Right lobe of liver (tissue), 6 donors: ENCODE measurements around the gene GPRC5C. TPM values are rescaled to one million over a fixed set of nuclear protein-coding genes. Genes with fewer than 3 reads are reported as not detected.

Source experiments
- ATAC-seq, 4 donors: fragments of 200-7000 bp; cut with Tn5 transposase; one replicate each; pipeline ENCODE4 v1.9.1; 2020; ENCODE audit warnings: mild to moderate bottlenecking in 4 of 4, moderate library complexity in 4 of 4
- DNase-seq, 3 donors: peaks; one replicate each; pipeline ENCODE4 v3.0.0-alpha.2; 2020
- H3K27ac ChIP-seq, 3 donors: fragments of 200-600 bp; one replicate each; pipeline ENCODE4 v1.8.0; 2022
- H3K27me3 ChIP-seq, 2 donors: fragments of 200-600 bp; one replicate each; pipeline ENCODE4 v1.8.0; 2022
- H3K36me3 ChIP-seq, 4 donors: fragments of 200-600 bp; sonication (generic) in 1 of 4; one replicate each; pipeline versions ENCODE4 v1.5.1 to v1.8.0; 2017 to 2022; ENCODE audit warnings: control low read depth in 1 of 4
- H3K4me1 ChIP-seq, 4 donors: fragments of 200-600 bp; sonication (generic) in 1 of 4; one replicate each; pipeline versions ENCODE4 v1.5.1 to v1.8.0; 2017 to 2022; ENCODE audit warnings: control low read depth in 1 of 4
- H3K4me3 ChIP-seq, 3 donors: fragments of 200-600 bp; one replicate each; pipeline ENCODE4 v1.8.0; 2022
- H3K9me3 ChIP-seq, 4 donors: fragments of 200-600 bp; sonication (generic) in 1 of 4; one replicate each; pipeline versions ENCODE4 v1.5.1 to v1.8.0; 2017 to 2022; ENCODE audit warnings: control low read depth in 1 of 4
- CTCF ChIP-seq, 4 donors: fragments of 200-600 bp in 3 of 4; fragments of 450-650 bp in 1 of 4; IDR thresholded peaks; one replicate each; pipeline versions ENCODE4 v1.5.1 to v1.8.0; 2016 to 2022; ENCODE audit warnings: antibody characterized with exemption in 4 of 4, mild to moderate bottlenecking in 2 of 4
- POLR2A ChIP-seq: fragments of 450-650 bp; IDR thresholded peaks from one replicate; pipeline ENCODE4 v1.6.1; 2017; ENCODE audit warnings: antibody characterized with exemption, mild to moderate bottlenecking
- WGBS: methylation state at CpG from one replicate; pipeline ENCODE4 v1.1.6; 2018; ENCODE audit warnings: low coverage, low lambda C conversion rate; ENCODE audit not compliant: insufficient coverage; ENCODE audit errors: missing lambda C conversion rate; 5-methylcytosine and 5-hydroxymethylcytosine counted together
- intact Hi-C, 2 donors: fragments of 100-400 bp; cut with DNase I; formaldehyde crosslinking; loops; one replicate each; pipeline versions ENCODE4 v1.11.2 to v1.14.1; 2022
- total RNA-seq, 6 experiments: library from RNA; depleted of rRNA in 2 of 6; stranded (reverse); fragments of >200 nt in 2 of 6; fragmentation: NEBNext Ultra II Directional in 3 of 6; extraction: Animal tissue kit (Norgen Biotek cat#: 25700) in 3 of 6; gene quantifications; one replicate each; pipeline versions ENCODE4 v1.1.0 to v1.2.4, GENCODE V29; 2016 to 2023
- donor health status: DM: no; HTN: yes; CAD: no.
- donor health status: DM: no; HTN: no; CAD: no.
- donor health status: DM: no; HTN: no; CAD: no.
- donor health status: DM: no; HTN: yes; CAD: no.
- donor health status: DM: no; HTN: yes; CAD: no.

GPRC5C gene
- total RNA-seq, 6 experiments from 2014 or later, result 120 to 215 (median 131) TPM

- Histone ChIP-seq H3K36me3 (no peaks in the 10 kb centered on the region), H3K27me3 (no peaks in the 10 kb centered on the region), H3K9me3 (no peaks in the 10 kb centered on the region), H3K4me1 (peaks cover 0 to 47% (median 16%) of the 10 kb centered on the region in 4 donors), H3K4me3 (no peak overlapping the region), H3K27ac (no peak overlapping the region)
- ATAC-seq (no peak), DNase-seq (no peak)
- TF ChIP-seq POLR2A, result no peak
- TF ChIP-seq CTCF (IDR thresholded peaks at IDR 0.05), result no peak
- intact Hi-C loops, result loop anchor here in 1 of 2 donors (5.0 kb wide), 1 partner anchor 79 kb away; no protein-coding TSS in a partner anchor
- 100% methylated on average over 3 of the region's 5 CpGs for WGBS
Measured at GRCh38 chr17:74455821-74456220, 23.9 kb downstream of the GPRC5C start.

GRCh38 chr17:74457146-74457819 lies 25.4 kb downstream of the GPRC5C start:
- 18% methylated on average over 17 of the region's 18 CpGs for WGBS
- peaks cover 0 to 33% (median 12%) of the 10 kb centered on the region in 4 donors for H3K4me1 ChIP-seq
- ATAC-seq (peak in 2 of 4 donors; percentile 21 to 24), DNase-seq (peak; percentile 73 to 81 (median 78))
- intact Hi-C loops, result loop anchor here in 1 of 2 donors (5.0 kb wide), 1 partner anchor 80 kb away; no protein-coding TSS in a partner anchor
- H3K36me3 ChIP-seq, result no peaks in the 10 kb centered on the region
- peak; percentile 90 to 98 (median 91) for TF ChIP-seq CTCF (IDR thresholded peaks at IDR 0.05)
- TF ChIP-seq POLR2A, result no peak
- no peaks in the 10 kb centered on the region for H3K9me3 ChIP-seq
- no peak overlapping the region for H3K27ac ChIP-seq
- no peaks in the 10 kb centered on the region for H3K27me3 ChIP-seq
- H3K4me3 ChIP-seq, result no peak overlapping the region

- no peak for ATAC-seq
- no peak for TF ChIP-seq POLR2A
- peak in 1 of 4 donors; percentile 27 for TF ChIP-seq CTCF (IDR thresholded peaks at IDR 0.05)
- DNase-seq, result no peak
- H3K9me3 ChIP-seq, result no peaks in the 10 kb centered on the region
- no peaks in the 10 kb centered on the region for H3K27me3 ChIP-seq
- 28% methylated on average over 3 of the region's 6 CpGs for whole genome bisulfite sequencing
- no peaks in the 10 kb centered on the region for H3K36me3 ChIP-seq
- H3K27ac ChIP-seq, result no peak overlapping the region
- peaks cover 0 to 28% (median 9%) of the 10 kb centered on the region in 4 donors for H3K4me1 ChIP-seq
- intact Hi-C loops, result loop anchor here (2.0 to 5.0 kb wide), 2 partner anchors 77 to 80 kb away; no protein-coding TSS in a partner anchor
- H3K4me3 ChIP-seq, result no peak overlapping the region
Measured at GRCh38 chr17:74457820-74458166, 25.9 kb downstream of the GPRC5C start.

- H3K4me1 ChIP-seq, result peaks cover 0 to 19% (median 5%) of the 10 kb centered on the region in 4 donors
- H3K36me3 ChIP-seq, result no peaks in the 10 kb centered on the region
- no peak for ATAC-seq
- intact Hi-C loops, result loop anchor here (2.0 to 5.0 kb wide), 2 partner anchors 78 to 82 kb away; no protein-coding TSS in a partner anchor
- H3K27me3 ChIP-seq, result no peaks in the 10 kb centered on the region
- no peak overlapping the region for H3K4me3 ChIP-seq
- no peak for TF ChIP-seq POLR2A
- TF ChIP-seq CTCF (IDR thresholded peaks at IDR 0.05), result no peak
- no peak overlapping the region for H3K27ac ChIP-seq
- 46% methylated on average over 3 of the region's 3 CpGs for WGBS
- no peaks in the 10 kb centered on the region for H3K9me3 ChIP-seq
- no peak for DNase-seq
Measured at GRCh38 chr17:74458835-74459234, 26.9 kb downstream of the GPRC5C start.
